GM23338 (cell line): Measurements from ENCODE around the gene GGCT. TPM values are rescaled to one million over a fixed set of nuclear protein-coding genes. Genes with fewer than 3 reads are reported as not detected.

Experiments
- ATAC-seq: fragments of 200-7000 bp; cut with Tn5 transposase; 3 replicates; pipeline ENCODE4 v1.9.1; 2020
- DNase-seq: peaks from one replicate; pipeline ENCODE4 v3.0.0-alpha.2; 2015; ENCODE audit warnings: low spot score
- H2AFZ ChIP-seq: fragments of 200-600 bp; sonication (generic); 2 replicates; pipeline ENCODE4 v1.8.0; 2016; ENCODE audit warnings: antibody characterized with exemption, mild to moderate bottlenecking, moderate library complexity
- H3F3A ChIP-seq: fragments of 200-600 bp; sonication (generic); replicated peaks from 2 replicates; pipeline ENCODE4 v1.8.0; 2017; ENCODE audit warnings: antibody characterized with exemption, mixed run types, low read depth
- H3K27ac ChIP-seq: fragments of 200-600 bp; sonication (generic); 2 replicates; pipeline ENCODE4 v1.6.1; 2016; ENCODE audit warnings: low read depth
- H3K27me3 ChIP-seq: fragments of 200-600 bp; sonication (generic); 2 replicates; pipeline ENCODE4 v1.8.0; 2016; ENCODE audit warnings: mild to moderate bottlenecking, mixed run types, moderate library complexity; ENCODE audit not compliant: insufficient read depth
- H3K36me3 ChIP-seq: fragments of 200-600 bp; sonication (generic); 2 replicates; pipeline ENCODE4 v1.8.0; 2016; ENCODE audit warnings: mild to moderate bottlenecking; ENCODE audit not compliant: insufficient read depth
- H3K4me1 ChIP-seq: fragments of 200-600 bp; sonication (generic); 2 replicates; pipeline ENCODE4 v1.8.0; 2016; ENCODE audit warnings: mild to moderate bottlenecking, moderate library complexity; ENCODE audit not compliant: insufficient read depth
- H3K4me2 ChIP-seq: fragments of 200-600 bp; sonication (generic); 2 replicates; pipeline ENCODE4 v1.7.1; 2017; ENCODE audit warnings: mixed run types
- H3K4me3 ChIP-seq: fragments of 200-600 bp; sonication (generic); 2 replicates; pipeline ENCODE4 v1.6.1; 2016; ENCODE audit warnings: mixed run types
- H3K79me2 ChIP-seq: fragments of 200-600 bp; sonication (generic); replicated peaks from 2 replicates; pipeline ENCODE4 v1.8.0; 2017; ENCODE audit warnings: mild to moderate bottlenecking; ENCODE audit not compliant: insufficient read depth
- H3K9me2 ChIP-seq: fragments of 200-600 bp; sonication (generic); 2 replicates; pipeline ENCODE4 v1.8.0; 2017; ENCODE audit not compliant: insufficient read depth
- H4K20me1 ChIP-seq: fragments of 200-600 bp; sonication (generic); replicated peaks from 2 replicates; pipeline ENCODE4 v1.8.0; 2017; ENCODE audit warnings: mild to moderate bottlenecking; ENCODE audit not compliant: insufficient read depth
- H3K27ac Mint-ChIP-seq: 2 replicates; pipeline ENCODE4 v1.8.0; 2020; ENCODE audit warnings: inconsistent platforms, mild to moderate bottlenecking, moderate library complexity, mixed read lengths
- H3K27me3 Mint-ChIP-seq: 3 replicates; pipeline ENCODE4 v1.8.0; 2022; ENCODE audit warnings: low read depth, mild to moderate bottlenecking, moderate library complexity, mixed read lengths, inconsistent platforms; ENCODE audit not compliant: insufficient read depth, poor library complexity
- H3K36me3 Mint-ChIP-seq: 3 replicates; pipeline ENCODE4 v1.8.0; 2021; ENCODE audit warnings: low read depth, mild to moderate bottlenecking, inconsistent platforms, moderate library complexity, mixed read lengths
- H3K4me1 Mint-ChIP-seq: 3 replicates; pipeline ENCODE4 v1.8.0; 2020; ENCODE audit warnings: mild to moderate bottlenecking, inconsistent platforms, mixed read lengths
- H3K4me3 Mint-ChIP-seq: 3 replicates; pipeline ENCODE4 v1.8.0; 2021; ENCODE audit warnings: moderate library complexity, mild to moderate bottlenecking, inconsistent platforms, mixed read lengths
- H3K9me3 Mint-ChIP-seq: 3 replicates; pipeline ENCODE4 v1.8.0; 2020; ENCODE audit warnings: moderate library complexity, mild to moderate bottlenecking, inconsistent platforms, mixed read lengths
- CREB1 ChIP-seq: fragments of 250-450 bp; sonication (Bioruptor Pico); IDR thresholded peaks from 2 replicates; pipeline ENCODE4 v1.5.0; 2020; ENCODE audit warnings: low read depth, mild to moderate bottlenecking, moderate library complexity
- ETS1 ChIP-seq: IDR thresholded peaks from 2 replicates; pipeline ENCODE4 v1.6.1; 2016; ENCODE audit warnings: antibody characterized with exemption
- EZH2 ChIP-seq: fragments of 200-600 bp; sonication (generic); IDR thresholded peaks from one replicate; pipeline ENCODE4 v1.8.0; 2017; ENCODE audit warnings: antibody characterized with exemption, mild to moderate bottlenecking, low read depth; ENCODE audit not compliant: unreplicated experiment
- EZH2phosphoT487 ChIP-seq: fragments of 200-600 bp; sonication (generic); IDR thresholded peaks from one replicate; pipeline ENCODE4 v1.8.1; 2018; ENCODE audit warnings: antibody characterized with exemption; ENCODE audit not compliant: unreplicated experiment
- JUNB ChIP-seq: IDR thresholded peaks from one replicate; pipeline ENCODE4 v1.6.1; 2016; ENCODE audit warnings: antibody characterized with exemption; ENCODE audit not compliant: unreplicated experiment
- NANOG ChIP-seq: IDR thresholded peaks from 2 replicates; pipeline ENCODE4 v1.6.1; 2016; ENCODE audit warnings: antibody characterized with exemption, borderline replicate concordance
- POLR2AphosphoS5 ChIP-seq: IDR thresholded peaks from 2 replicates; pipeline ENCODE4 v1.6.1; 2016; ENCODE audit warnings: antibody characterized with exemption, low read depth
- REST ChIP-seq: IDR thresholded peaks from one replicate; pipeline ENCODE4 v1.6.1; 2018; ENCODE audit warnings: antibody characterized with exemption; ENCODE audit not compliant: unreplicated experiment
- STAT1 ChIP-seq: IDR thresholded peaks from one replicate; pipeline ENCODE4 v1.6.1; 2016; ENCODE audit warnings: antibody characterized with exemption; ENCODE audit not compliant: unreplicated experiment
- ZNF114 ChIP-seq: fragments of 250-450 bp; sonication (Bioruptor Pico); IDR thresholded peaks from 2 replicates; pipeline ENCODE4 v1.5.0; 2020; ENCODE audit warnings: mild to moderate bottlenecking, moderate library complexity
- ZNF331 ChIP-seq: fragments of 250-450 bp; sonication (Bioruptor Pico); IDR thresholded peaks from 2 replicates; pipeline ENCODE4 v1.5.0; 2020; ENCODE audit warnings: low read depth, mild to moderate bottlenecking, moderate library complexity
- ZNF462 ChIP-seq: fragments of 250-450 bp; sonication (Bioruptor Pico); IDR thresholded peaks from 2 replicates; pipeline ENCODE4 v1.5.0; 2020; ENCODE audit warnings: mild to moderate bottlenecking, moderate library complexity
- polyA plus RNA-seq: library from polyadenylated mRNA; unstranded; fragments of >200 nt; fragmentation: Nextera tagmentation; extraction: Ambion mirVana; gene quantifications from 2 replicates; pipeline ENCODE4 v1.2.1, GENCODE V29; 2016
- total RNA-seq: library from RNA; depleted of rRNA; stranded (reverse); fragments of >200 nt; shearing (Covaris generic); gene quantifications from 2 replicates; pipeline ENCODE4 v1.2.3, GENCODE V29; 2014
- TF ChIP-seq, protein P1 (sequence below), 2 experiments: fragments of 200-600 bp in 1 of 2; sonication (generic) in 1 of 2; conservative IDR thresholded peaks; 2 replicates each; pipeline versions ENCODE4 v1.5.1 to v1.6.1; 2016 to 2017; ENCODE audit warnings: antibody characterized with exemption in 2 of 2, low read depth in 2 of 2, mild to moderate bottlenecking in 2 of 2, moderate library complexity in 1 of 2

GGCT gene
- total and polyA plus RNA-seq, 2 experiments from 2014 or later = 104 to 229 TPM

DNA sequence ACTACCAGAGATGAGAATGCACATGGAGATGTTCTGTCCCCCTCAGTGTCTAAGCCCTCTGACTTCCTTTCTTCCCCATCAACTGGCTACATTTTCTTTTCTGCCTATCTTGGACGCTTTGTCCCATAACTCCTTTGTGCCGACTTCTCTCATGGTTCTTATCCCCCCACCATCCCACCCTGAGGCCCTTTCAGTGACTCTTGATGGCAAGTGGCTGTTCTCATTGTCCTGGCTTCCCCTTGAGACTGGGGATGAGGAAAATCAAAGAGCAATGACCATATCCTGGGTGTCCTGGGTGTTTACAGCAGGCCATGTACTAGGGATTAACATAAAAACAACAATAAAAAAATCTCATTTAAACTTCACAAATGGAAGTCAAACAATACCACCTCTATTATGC lies 18.8 kb upstream of the GGCT start:
- peaks cover 7% of the 10 kb centered on the region for H3K27me3 Mint-ChIP-seq
- H3K27ac Mint-ChIP-seq = no peak overlapping the region
- no peak overlapping the region for H3K4me2 ChIP-seq
- ATAC-seq (no peak), DNase-seq (no peak)
- no peaks in the 10 kb centered on the region; the same call in 1 of the 2 replicates for H4K20me1 ChIP-seq
- H3K4me3 Mint-ChIP-seq = no peak overlapping the region
- no peaks in the 10 kb centered on the region for H3F3A ChIP-seq
- no peaks in the 10 kb centered on the region for H3K36me3 Mint-ChIP-seq
- H3K27ac ChIP-seq = no peak overlapping the region
- H3K36me3 ChIP-seq = no peaks in the 10 kb centered on the region
- no peaks in the 10 kb centered on the region for H3K9me3 Mint-ChIP-seq
- TF ChIP-seq, protein P1, sequence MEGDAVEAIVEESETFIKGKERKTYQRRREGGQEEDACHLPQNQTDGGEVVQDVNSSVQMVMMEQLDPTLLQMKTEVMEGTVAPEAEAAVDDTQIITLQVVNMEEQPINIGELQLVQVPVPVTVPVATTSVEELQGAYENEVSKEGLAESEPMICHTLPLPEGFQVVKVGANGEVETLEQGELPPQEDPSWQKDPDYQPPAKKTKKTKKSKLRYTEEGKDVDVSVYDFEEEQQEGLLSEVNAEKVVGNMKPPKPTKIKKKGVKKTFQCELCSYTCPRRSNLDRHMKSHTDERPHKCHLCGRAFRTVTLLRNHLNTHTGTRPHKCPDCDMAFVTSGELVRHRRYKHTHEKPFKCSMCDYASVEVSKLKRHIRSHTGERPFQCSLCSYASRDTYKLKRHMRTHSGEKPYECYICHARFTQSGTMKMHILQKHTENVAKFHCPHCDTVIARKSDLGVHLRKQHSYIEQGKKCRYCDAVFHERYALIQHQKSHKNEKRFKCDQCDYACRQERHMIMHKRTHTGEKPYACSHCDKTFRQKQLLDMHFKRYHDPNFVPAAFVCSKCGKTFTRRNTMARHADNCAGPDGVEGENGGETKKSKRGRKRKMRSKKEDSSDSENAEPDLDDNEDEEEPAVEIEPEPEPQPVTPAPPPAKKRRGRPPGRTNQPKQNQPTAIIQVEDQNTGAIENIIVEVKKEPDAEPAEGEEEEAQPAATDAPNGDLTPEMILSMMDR (conservative IDR thresholded peaks at IDR 0.05; ENCODE audit: low read depth in 2 of 2) = no peak
- TF ChIP-seq CREB1 (CRISPR knock-in tag) = no peak
- no peak for TF ChIP-seq POLR2AphosphoS5
- TF ChIP-seq STAT1 = no peak
- TF ChIP-seq REST = no peak
- no peak for TF ChIP-seq JUNB
- no peak for TF ChIP-seq ETS1
- TF ChIP-seq EZH2phosphoT487 = no peak
- TF ChIP-seq NANOG = no peak
- no peak for TF ChIP-seq ZNF114 (CRISPR knock-in tag)
- no peak for TF ChIP-seq ZNF331 (CRISPR knock-in tag)
- TF ChIP-seq ZNF462 (CRISPR knock-in tag) = no peak
- TF ChIP-seq EZH2 = no peak
- H2AFZ ChIP-seq = no peak overlapping the region
- peaks cover 9% of the 10 kb centered on the region; the same call in 1 of the 2 replicates for H3K4me1 ChIP-seq
- peaks cover 10% of the 10 kb centered on the region; the same call in 1 of the 2 replicates for H3K9me2 ChIP-seq
- no peaks in the 10 kb centered on the region for H3K79me2 ChIP-seq
- no peak overlapping the region for H3K4me3 ChIP-seq
- H3K4me1 Mint-ChIP-seq = peaks cover 12% of the 10 kb centered on the region
- H3K27me3 ChIP-seq = no peaks in the 10 kb centered on the region
